Heart left ventricle (tissue), 13 donors: Measurements from ENCODE around the gene GHR.

Experiments used
- POLR2A ChIP-seq, 2 donors: fragments of 450-650 bp; IDR thresholded peaks; one replicate each; pipeline ENCODE4 v1.6.1; 2017; ENCODE audit warnings: antibody characterized with exemption in 2 of 2, mild to moderate bottlenecking in 2 of 2, moderate library complexity in 2 of 2
- TF ChIP-seq, protein P1 (sequence below), 12 donors: fragments of 200-600 bp; sonication (generic) in 4 of 12; IDR thresholded peaks; one replicate each; pipeline versions ENCODE4 v1.5.0 to v1.8.0; 2018 to 2022; ENCODE audit warnings: antibody characterized with exemption in 12 of 12, mild to moderate bottlenecking in 5 of 12
- donor health status: ischemic (EF 13 %, LVEDD 7.1; RV severe dilation, severe dysfunction).
- donor health status: DM: no; HTN: yes; CAD: no.
- donor health status: DM: no; HTN: no; CAD: no.
- donor health status: ischemic (EF 25% LVEDD 6.9; RV normal size, moderate dysfunction).
- donor health status: ischemic (EF 25% LVEDD 5.7; RV mildly dilated, moderate dysfunction).
- donor health status: ischemic (EF 35%, LVEDD 5.7; RV mildly dilated, moderate dysfunction).
- donor health status: nonischemic (EF 11% LVEDD 7.7; RV severe dilation, severe dysfunction).
- donor health status: DM: yes; HTN: yes; CAD: no.
- donor health status: PGD.
- donor health status: ischemic (EF 29% LVEDD 5.4; RV normal size, mild dysfunction).
- donor health status: nonischemic (EF 23%, LVEDD 6.1; RV moderate dilation, normal function).

DNA sequence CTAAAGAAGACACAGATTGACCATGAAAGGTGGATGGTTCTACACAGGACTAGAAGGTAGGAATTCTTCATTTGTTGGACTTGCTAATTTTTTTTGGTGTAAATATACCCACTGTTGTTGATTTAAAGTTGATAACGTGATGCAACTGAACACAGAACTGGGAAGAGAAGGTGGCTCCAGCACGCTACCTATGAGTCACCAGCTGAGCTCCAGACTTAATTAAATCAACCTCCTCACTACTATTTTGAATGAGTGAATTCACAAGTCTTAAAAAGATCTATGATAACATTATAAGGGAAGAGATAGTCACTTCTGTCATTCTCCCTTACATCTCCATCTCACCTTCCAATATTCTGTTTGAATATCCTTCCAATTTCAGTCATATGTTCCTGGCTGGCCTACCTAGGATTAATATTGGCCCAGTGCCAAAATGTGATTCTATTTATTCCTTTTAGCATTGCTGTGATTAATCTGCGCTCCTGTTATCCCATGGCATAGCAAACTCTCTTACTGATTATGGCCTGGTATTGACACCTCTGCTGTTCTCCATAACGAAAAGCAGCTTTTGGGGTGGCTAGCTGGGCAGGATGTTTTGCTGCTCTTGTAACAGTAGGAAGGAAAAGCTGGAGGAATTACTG is 197.5 kb downstream of the GHR start:
- TF ChIP-seq, protein P1, sequence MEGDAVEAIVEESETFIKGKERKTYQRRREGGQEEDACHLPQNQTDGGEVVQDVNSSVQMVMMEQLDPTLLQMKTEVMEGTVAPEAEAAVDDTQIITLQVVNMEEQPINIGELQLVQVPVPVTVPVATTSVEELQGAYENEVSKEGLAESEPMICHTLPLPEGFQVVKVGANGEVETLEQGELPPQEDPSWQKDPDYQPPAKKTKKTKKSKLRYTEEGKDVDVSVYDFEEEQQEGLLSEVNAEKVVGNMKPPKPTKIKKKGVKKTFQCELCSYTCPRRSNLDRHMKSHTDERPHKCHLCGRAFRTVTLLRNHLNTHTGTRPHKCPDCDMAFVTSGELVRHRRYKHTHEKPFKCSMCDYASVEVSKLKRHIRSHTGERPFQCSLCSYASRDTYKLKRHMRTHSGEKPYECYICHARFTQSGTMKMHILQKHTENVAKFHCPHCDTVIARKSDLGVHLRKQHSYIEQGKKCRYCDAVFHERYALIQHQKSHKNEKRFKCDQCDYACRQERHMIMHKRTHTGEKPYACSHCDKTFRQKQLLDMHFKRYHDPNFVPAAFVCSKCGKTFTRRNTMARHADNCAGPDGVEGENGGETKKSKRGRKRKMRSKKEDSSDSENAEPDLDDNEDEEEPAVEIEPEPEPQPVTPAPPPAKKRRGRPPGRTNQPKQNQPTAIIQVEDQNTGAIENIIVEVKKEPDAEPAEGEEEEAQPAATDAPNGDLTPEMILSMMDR (IDR thresholded peaks at IDR 0.05), result no peak
- TF ChIP-seq POLR2A (IDR thresholded peaks at IDR 0.05), result no peak
